Measurements from ENCODE around the gene PRR22.

The PRR22 gene

DNA sequence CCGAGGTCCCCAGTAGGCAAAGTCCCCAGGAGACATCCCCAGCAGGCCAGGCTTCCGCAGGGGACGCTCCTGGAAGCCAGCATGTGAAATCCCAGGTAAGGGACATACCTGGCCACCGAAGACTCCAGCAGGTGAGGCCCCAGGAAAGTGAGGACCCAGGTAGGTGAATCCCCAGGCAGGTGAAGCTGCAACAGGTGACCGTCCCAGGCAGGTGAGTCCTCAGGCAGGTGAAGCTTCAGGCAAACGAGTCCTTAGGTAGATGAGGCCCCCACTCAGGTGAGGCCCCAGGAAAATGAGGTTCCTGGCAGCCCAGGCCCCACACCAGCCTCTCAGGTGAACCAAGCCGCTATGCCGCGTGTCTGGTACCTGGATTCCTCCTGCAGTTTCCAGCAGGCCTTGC lies 46.6 kb upstream of the PRR22 start:
- no peaks in the 10 kb centered on the region for H3K27me3 ChIP-seq (ENCODE audit: insufficient read depth, poor library complexity, severe bottlenecking)
- TF ChIP-seq GABPA (IDR thresholded peaks at IDR 0.05; ENCODE audit: low read depth) (no peak), SPI1 (IDR thresholded peaks at IDR 0.05; ENCODE audit: borderline replicate concordance, low read depth) (no peak), POLR2AphosphoS5 (IDR thresholded peaks at IDR 0.05; ENCODE audit: low read depth) (no peak)
- TF ChIP-seq, protein P1, sequence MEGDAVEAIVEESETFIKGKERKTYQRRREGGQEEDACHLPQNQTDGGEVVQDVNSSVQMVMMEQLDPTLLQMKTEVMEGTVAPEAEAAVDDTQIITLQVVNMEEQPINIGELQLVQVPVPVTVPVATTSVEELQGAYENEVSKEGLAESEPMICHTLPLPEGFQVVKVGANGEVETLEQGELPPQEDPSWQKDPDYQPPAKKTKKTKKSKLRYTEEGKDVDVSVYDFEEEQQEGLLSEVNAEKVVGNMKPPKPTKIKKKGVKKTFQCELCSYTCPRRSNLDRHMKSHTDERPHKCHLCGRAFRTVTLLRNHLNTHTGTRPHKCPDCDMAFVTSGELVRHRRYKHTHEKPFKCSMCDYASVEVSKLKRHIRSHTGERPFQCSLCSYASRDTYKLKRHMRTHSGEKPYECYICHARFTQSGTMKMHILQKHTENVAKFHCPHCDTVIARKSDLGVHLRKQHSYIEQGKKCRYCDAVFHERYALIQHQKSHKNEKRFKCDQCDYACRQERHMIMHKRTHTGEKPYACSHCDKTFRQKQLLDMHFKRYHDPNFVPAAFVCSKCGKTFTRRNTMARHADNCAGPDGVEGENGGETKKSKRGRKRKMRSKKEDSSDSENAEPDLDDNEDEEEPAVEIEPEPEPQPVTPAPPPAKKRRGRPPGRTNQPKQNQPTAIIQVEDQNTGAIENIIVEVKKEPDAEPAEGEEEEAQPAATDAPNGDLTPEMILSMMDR (IDR thresholded peaks at IDR 0.05; ENCODE audit: insufficient read depth, low read length): no peak
- TF ChIP-seq, protein P2, sequence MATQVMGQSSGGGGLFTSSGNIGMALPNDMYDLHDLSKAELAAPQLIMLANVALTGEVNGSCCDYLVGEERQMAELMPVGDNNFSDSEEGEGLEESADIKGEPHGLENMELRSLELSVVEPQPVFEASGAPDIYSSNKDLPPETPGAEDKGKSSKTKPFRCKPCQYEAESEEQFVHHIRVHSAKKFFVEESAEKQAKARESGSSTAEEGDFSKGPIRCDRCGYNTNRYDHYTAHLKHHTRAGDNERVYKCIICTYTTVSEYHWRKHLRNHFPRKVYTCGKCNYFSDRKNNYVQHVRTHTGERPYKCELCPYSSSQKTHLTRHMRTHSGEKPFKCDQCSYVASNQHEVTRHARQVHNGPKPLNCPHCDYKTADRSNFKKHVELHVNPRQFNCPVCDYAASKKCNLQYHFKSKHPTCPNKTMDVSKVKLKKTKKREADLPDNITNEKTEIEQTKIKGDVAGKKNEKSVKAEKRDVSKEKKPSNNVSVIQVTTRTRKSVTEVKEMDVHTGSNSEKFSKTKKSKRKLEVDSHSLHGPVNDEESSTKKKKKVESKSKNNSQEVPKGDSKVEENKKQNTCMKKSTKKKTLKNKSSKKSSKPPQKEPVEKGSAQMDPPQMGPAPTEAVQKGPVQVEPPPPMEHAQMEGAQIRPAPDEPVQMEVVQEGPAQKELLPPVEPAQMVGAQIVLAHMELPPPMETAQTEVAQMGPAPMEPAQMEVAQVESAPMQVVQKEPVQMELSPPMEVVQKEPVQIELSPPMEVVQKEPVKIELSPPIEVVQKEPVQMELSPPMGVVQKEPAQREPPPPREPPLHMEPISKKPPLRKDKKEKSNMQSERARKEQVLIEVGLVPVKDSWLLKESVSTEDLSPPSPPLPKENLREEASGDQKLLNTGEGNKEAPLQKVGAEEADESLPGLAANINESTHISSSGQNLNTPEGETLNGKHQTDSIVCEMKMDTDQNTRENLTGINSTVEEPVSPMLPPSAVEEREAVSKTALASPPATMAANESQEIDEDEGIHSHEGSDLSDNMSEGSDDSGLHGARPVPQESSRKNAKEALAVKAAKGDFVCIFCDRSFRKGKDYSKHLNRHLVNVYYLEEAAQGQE (IDR thresholded peaks at IDR 0.05; ENCODE audit: insufficient replicate concordance, low read depth): no peak
- H3K4me3 ChIP-seq (replicated peaks; ENCODE audit: insufficient read depth, low read length): no peak overlapping the region
- DNase-seq (ENCODE audit: low read depth in 1 of 2, low spot score in 1 of 2): no peak
- no peak overlapping the region for H3K27ac ChIP-seq (replicated peaks)

DNA sequence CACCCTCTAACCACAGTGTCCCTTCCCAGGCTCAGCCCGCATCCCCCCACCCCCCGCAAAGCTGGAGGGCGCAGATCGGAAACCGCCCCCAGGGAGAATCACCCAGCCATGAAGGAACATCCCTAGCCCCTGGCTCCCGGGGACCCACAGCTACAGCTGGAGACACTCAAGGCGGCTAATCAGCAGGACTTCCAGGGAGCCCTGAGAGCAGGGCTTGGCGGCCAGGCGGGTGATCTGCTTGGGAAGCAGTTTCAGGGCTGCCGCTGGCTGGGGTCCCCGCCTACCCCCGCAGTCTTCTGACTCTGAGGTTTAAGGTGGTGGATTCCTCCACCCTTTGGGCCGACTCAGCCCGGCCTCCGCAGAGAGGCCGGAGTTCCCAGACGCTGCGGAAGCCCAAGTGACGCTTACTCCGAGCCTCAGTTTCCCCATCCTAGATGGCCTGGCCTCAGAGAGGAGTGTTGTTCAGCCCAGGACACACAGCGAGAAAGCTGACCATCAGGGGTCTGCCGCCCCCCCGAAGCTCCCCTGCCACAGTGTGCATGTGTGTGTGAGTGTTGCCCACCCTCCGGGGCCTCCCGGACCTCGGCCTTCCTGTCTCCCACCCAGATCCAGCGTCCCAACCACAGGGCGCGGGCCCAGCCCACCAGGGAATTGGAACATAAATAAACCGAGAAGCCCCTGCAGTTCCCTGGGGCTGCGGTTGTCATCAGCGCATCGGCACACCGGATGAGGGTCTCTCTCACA lies 45.2 kb upstream of the PRR22 start:
- H3K4me3 ChIP-seq (replicated peaks; ENCODE audit: insufficient read depth, low read length): no peak overlapping the region
- no peak overlapping the region for H3K27ac ChIP-seq (replicated peaks)
- TF ChIP-seq POLR2AphosphoS5 (IDR thresholded peaks at IDR 0.05; ENCODE audit: low read depth): no peak
- no peak for TF ChIP-seq GABPA (IDR thresholded peaks at IDR 0.05; ENCODE audit: low read depth)
- TF ChIP-seq, protein P1 (IDR thresholded peaks at IDR 0.05; ENCODE audit: insufficient read depth, low read length): no peak
- no peak for TF ChIP-seq SPI1 (IDR thresholded peaks at IDR 0.05; ENCODE audit: borderline replicate concordance, low read depth)
- TF ChIP-seq, protein P2 (IDR thresholded peaks at IDR 0.05; ENCODE audit: insufficient replicate concordance, low read depth): no peak

DNA sequence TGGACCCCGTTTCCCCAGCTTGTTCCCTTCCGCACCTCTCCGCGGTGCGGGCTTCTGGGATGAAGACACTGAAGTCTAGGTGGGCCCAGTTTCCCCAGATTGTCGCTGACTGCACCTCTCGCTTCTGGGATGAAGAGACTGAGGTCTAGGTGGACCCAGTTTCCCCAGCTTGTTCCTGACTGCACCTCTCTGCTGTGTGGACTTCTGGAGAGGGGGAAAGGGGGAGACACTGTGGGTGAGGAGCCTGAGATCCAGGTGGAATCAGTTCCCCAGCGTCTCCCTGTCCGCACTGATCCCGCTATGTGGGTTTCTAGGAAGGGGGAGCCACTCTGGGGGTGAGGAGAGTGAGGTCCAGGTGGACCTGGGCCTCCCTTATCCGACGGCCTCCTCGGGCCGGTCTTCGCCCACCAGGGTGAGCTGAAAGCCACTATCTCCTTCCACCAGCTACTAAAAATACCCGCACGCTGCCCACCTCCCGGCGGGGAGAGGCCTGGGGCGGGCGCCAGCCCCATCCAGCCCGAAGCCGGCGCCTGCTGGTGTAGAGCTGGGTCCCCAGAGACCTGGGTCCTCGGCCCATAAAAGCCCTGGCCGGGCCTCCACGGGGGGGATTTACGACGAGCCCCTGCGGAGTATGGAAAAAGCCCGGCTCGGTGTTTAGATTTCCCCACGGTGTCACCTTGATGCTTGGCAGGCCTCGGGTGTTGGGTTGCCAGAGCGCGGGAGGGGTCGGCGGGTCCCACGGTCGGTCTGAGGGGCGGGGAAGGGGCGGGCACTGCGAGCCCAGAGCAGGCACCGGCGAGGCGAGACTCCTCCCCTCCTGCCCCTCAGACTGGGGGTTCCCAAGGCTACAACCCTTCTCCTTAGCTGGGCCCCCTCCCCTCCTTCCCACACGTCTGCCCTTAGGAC lies 44.4 kb upstream of the PRR22 start:
- Histone ChIP-seq H3K27me3 (ENCODE audit: insufficient read depth, poor library complexity, severe bottlenecking) (no peaks in the 10 kb centered on the region), H3K27ac (replicated peaks) (peak overlapping the region; percentile 55), H3K4me3 (replicated peaks; ENCODE audit: insufficient read depth, low read length) (peak overlapping the region; percentile 56)
- DNase-seq (ENCODE audit: low read depth in 1 of 2, low spot score in 1 of 2): no peak
- TF ChIP-seq SPI1 (IDR thresholded peaks at IDR 0.05; ENCODE audit: borderline replicate concordance, low read depth) (no peak), POLR2AphosphoS5 (IDR thresholded peaks at IDR 0.05; ENCODE audit: low read depth) (no peak), GABPA (IDR thresholded peaks at IDR 0.05; ENCODE audit: low read depth) (no peak)
- TF ChIP-seq, protein P2 (IDR thresholded peaks at IDR 0.05; ENCODE audit: insufficient replicate concordance, low read depth): no peak
- TF ChIP-seq, protein P1 (IDR thresholded peaks at IDR 0.05; ENCODE audit: insufficient read depth, low read length): no peak

More for the DNA sequence above, 45.2 kb upstream of the PRR22 start:
- DNase-seq (ENCODE audit: low read depth in 1 of 2, low spot score in 1 of 2): no peak
- H3K27me3 ChIP-seq (ENCODE audit: insufficient read depth, poor library complexity, severe bottlenecking): no peaks in the 10 kb centered on the region

Data from HL-60 (cell line).